Kidney epithelial cell (primary cell): Measurements from ENCODE around the gene VEPH1. TPM values are rescaled to one million over a fixed set of nuclear protein-coding genes. Genes with fewer than 3 reads are reported as not detected.

Source experiments
- DNase-seq: peaks from one replicate; pipeline ENCODE4 v3.0.0-alpha.2; 2010; ENCODE audit warnings: low read depth
- H3K27me3 ChIP-seq: 2 replicates; pipeline ENCODE4 v1.6.0; 2011; ENCODE audit warnings: low read length; ENCODE audit not compliant: control insufficient read depth, insufficient read depth
- H3K36me3 ChIP-seq: 2 replicates; pipeline ENCODE4 v1.5.1; 2011; ENCODE audit warnings: low read length; ENCODE audit not compliant: control insufficient read depth, insufficient read depth
- H3K4me3 ChIP-seq: 2 replicates; pipeline ENCODE4 v1.5.1; 2011; ENCODE audit warnings: low read depth, mild to moderate bottlenecking, control low read depth, low read length
- total RNA-seq: library from RNA; depleted of rRNA; stranded (reverse); fragments of >200 nt; gene quantifications from 2 replicates; pipeline ENCODE4 v1.2.3, GENCODE V29; 2015
- TF ChIP-seq, protein P1 (sequence below): IDR thresholded peaks from 2 replicates; pipeline ENCODE4 v1.5.1; 2011; ENCODE audit warnings: mild to moderate bottlenecking, moderate library complexity, low read length, control low read depth, inconsistent platforms; ENCODE audit not compliant: insufficient read depth, poor library complexity, severe bottlenecking

Gene VEPH1
- total RNA-seq, 1 donor from 2014 or later: 26.0 TPM

DNA sequence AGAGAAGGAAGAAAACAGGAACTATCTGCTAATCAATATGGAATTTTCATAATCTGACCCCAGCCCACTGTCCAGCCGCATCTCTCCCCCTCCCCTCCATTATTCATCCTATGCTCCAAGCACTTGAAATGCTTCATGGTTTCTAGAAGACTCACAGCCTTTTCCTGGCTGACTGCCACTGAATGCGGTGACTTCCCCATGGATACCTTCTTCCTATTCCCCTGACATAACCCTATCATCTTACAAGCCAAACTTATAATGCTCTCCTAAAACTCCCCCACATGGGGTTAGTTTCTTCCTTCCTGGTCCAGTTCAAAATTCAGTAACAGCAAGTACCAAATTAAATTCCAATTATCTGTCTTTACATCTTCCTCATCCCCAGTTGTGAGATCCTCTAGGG, 97.8 kb downstream of the VEPH1 start:
- Histone ChIP-seq H3K4me3 (no peak overlapping the region), H3K27me3 (no peaks in the 10 kb centered on the region), H3K36me3 (no peaks in the 10 kb centered on the region)
- TF ChIP-seq, protein P1, sequence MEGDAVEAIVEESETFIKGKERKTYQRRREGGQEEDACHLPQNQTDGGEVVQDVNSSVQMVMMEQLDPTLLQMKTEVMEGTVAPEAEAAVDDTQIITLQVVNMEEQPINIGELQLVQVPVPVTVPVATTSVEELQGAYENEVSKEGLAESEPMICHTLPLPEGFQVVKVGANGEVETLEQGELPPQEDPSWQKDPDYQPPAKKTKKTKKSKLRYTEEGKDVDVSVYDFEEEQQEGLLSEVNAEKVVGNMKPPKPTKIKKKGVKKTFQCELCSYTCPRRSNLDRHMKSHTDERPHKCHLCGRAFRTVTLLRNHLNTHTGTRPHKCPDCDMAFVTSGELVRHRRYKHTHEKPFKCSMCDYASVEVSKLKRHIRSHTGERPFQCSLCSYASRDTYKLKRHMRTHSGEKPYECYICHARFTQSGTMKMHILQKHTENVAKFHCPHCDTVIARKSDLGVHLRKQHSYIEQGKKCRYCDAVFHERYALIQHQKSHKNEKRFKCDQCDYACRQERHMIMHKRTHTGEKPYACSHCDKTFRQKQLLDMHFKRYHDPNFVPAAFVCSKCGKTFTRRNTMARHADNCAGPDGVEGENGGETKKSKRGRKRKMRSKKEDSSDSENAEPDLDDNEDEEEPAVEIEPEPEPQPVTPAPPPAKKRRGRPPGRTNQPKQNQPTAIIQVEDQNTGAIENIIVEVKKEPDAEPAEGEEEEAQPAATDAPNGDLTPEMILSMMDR: no peak
- DNase-seq: no peak

DNA sequence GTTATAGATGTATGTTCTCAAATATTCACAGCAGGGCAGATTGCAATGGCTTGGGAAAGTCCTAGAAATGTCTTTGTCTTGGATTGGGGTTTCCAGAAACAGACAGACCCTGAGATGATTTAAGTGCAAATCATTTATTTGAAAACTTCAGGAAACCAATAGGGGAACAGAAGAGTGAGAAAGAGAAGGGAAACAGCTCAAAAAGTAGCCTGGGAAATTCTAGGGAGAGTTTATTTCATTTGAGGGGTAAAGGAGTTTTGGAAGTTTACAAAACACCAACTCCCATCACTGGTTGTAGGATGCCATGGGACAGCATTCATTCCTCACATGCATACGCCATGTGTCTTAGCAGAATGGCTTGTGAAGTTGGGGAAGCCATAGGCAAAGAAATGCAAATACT, 98.8 kb downstream of the VEPH1 start:
- Histone ChIP-seq H3K27me3 (no peaks in the 10 kb centered on the region), H3K4me3 (no peak overlapping the region), H3K36me3 (no peaks in the 10 kb centered on the region)
- no peak for DNase-seq
- TF ChIP-seq, protein P1: no peak

DNA sequence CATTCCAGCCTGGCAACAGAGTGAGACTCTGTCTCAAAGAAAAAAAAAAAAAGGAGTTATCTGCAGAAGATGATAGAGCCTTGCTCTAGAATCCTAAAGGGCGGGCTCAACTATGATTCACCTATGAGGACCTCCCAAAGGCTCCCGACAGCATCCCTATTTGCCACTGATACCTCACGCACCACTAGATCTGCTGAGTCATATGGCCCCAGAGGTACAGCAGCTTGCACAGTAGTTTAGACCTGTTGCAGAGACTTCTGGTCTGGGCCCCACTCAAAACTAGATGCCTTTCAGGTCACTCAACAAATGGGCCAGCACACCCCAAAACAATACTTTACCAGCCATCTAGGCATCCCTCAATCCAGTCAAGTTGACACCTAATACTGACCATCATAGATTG, 104.6 kb downstream of the VEPH1 start:
- Histone ChIP-seq H3K36me3 (no peaks in the 10 kb centered on the region), H3K4me3 (no peak overlapping the region), H3K27me3 (no peaks in the 10 kb centered on the region)
- TF ChIP-seq, protein P1: no peak
- DNase-seq: no peak

DNA sequence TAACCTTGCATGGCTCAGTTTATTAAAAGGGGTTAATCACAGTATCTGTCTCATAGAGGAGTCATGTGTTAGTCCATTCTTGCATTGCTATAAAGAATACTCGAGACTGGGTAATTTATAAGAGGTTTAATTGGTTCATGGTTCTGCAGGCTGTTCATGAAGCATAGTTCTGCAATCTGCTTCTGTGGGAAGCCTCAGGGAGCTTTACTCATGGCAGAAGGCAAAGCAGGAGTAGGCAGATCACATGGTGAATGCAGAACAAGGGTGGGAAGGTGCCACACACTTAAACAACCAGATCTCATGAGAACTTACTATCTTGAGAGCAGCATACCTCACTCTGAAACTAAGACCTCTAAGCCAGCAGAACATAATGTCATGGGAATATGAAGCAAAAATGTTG, 108.8 kb downstream of the VEPH1 start:
- H3K36me3 ChIP-seq: no peaks in the 10 kb centered on the region
- H3K4me3 ChIP-seq: no peak overlapping the region
- no peaks in the 10 kb centered on the region for H3K27me3 ChIP-seq
- DNase-seq: no peak
- TF ChIP-seq, protein P1: no peak

DNA sequence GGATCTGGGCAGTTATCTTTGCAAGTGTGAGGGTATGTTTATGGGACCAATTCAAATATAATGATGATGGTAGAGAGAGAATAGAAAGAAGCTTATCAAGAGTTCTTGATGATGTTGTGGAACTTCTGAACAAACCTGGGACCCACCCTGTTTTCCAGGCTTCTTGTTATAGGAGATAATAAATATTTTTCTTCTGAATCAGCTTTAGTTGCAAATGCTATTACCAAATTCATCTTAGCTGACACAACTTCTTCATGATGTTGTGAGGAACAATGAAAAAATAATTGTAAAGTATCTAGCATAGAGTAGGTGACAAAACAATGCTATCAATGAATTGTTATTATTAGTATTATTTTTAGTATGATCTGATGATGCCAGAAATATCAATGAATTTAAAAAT, 110.1 kb downstream of the VEPH1 start:
- H3K36me3 ChIP-seq: no peaks in the 10 kb centered on the region
- H3K27me3 ChIP-seq: no peaks in the 10 kb centered on the region
- TF ChIP-seq, protein P1: no peak
- no peak for DNase-seq
- H3K4me3 ChIP-seq: no peak overlapping the region

DNA sequence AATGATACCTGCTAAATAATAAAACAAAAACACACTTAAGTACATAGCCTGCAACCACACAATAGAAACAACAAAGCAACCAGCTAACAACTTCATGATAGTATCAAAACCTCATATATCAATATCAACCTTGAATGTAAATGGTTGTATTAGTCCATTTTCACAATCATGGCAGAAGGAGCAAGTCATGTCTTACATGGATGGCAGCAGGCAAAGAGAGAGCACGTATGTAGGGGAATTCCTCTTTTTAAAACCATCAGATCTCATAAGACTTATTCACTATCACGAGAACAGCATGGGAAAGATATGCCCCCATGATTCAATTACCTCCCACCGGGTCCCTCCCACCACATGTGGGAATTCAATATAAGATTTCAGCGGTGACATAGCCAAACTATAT, 111.1 kb downstream of the VEPH1 start:
- Histone ChIP-seq H3K27me3 (no peaks in the 10 kb centered on the region), H3K36me3 (no peaks in the 10 kb centered on the region), H3K4me3 (no peak overlapping the region)
- TF ChIP-seq, protein P1: no peak
- DNase-seq: no peak
